Stimulated activated CD4-positive, alpha-beta T cell treated with anti-CD3 and anti-CD28 coated beads, Interleukin-12 subunit alpha, Interleukin-12 subunit beta, amount 100 ng/mL, for 4 hours (primary cell): ENCODE data around the gene SPAG9.
"Not testable (repeated sequence)": the region's sequence is repeated elsewhere in the genome, so short reads cannot be mapped to it uniquely, and the experiment has no call there.

Source experiments
- DNase-seq: peaks from one replicate; pipeline ENCODE4 v3.0.0-alpha.2; 2020

The SPAG9 gene

DNA sequence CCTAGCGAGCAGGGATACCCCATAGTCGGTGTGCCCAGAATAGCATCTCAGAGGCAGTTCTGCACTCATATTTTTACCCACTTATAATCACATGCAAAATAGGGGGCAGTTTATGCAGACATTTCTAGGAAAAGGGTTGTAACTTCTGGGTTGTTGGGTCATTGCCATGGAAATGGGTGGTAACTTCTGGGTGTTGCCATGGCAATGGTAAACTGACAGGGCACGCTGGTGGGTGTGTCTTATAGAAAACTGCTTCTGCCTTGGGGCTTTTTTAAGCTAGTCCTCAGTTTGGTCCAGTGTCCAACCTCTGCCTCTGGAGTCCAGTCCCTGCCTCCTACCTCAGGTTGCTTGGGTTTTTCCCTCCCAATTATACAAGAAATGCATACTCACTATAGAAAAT is 7.4 kb upstream of the SPAG9 start:
- no peak for DNase-seq

DNA sequence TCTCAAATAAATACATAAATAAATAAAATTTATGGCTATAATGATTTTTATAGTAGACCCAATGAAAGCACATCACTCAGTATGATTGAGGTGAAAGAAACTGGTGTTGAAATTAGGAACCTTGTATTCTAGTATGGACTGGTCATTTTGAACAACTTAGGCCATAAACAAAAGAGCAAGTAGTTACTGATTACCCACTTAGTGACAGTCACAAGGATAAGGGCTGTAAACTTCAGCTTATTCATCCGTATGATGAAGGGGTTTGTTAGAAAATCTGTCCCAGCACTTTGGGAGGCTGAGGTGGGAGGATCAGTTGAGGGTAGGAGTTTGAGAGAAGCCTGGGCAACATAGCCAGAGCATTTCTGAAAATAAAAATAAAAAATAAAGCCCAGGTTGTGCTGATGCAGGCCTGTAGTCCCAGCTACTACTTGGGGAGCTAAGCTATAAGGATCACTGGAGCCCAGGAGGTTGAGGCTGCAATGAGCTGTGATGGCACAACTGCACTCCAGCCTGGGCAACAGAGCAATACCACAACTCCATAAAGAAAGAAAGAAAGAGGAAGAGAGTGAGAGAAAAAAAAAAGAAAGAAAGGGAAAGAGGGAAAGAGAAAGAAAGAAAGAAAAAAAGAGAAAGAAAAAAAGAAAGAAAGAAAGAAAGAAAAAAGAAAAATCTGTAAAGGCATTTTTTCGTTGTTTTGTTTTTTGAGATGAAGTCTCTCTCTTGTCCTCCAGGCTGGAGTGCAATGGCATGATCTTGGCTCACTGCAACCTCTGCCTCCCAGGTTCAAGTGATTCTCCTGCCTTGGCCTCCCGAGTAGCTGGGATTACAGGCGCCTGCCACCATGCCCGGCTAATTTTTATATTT is 4.2 kb upstream of the SPAG9 start:
- no peak for DNase-seq

- not testable (repeated sequence) for DNase-seq
Measured at GRCh38 chr17:51122473-51123115, 1.9 kb upstream of the SPAG9 start.

- peak; percentile 84 for DNase-seq
Measured at GRCh38 chr17:51121620-51122472, 1.2 kb upstream of the SPAG9 start.

DNA sequence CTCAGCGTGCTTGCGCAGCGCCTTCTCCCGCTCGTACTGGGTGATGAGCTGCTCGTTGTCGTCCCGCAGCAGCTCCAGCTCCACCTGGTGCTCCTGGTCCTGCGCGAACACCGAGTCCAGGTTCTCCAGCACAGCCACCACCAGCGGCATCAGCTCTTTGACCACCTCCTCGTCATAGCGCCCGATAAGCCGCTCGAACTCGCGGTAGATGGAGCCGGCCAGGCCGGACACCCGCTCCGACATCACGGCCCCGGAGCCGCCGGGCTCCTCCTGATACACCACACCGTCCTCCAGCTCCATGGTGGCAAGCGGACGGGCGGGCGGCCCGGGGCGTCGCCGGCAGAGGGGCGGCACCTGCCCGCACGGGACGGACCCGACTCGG is 320 bp downstream of the SPAG9 start:
- peak; percentile 41 for DNase-seq

DNA sequence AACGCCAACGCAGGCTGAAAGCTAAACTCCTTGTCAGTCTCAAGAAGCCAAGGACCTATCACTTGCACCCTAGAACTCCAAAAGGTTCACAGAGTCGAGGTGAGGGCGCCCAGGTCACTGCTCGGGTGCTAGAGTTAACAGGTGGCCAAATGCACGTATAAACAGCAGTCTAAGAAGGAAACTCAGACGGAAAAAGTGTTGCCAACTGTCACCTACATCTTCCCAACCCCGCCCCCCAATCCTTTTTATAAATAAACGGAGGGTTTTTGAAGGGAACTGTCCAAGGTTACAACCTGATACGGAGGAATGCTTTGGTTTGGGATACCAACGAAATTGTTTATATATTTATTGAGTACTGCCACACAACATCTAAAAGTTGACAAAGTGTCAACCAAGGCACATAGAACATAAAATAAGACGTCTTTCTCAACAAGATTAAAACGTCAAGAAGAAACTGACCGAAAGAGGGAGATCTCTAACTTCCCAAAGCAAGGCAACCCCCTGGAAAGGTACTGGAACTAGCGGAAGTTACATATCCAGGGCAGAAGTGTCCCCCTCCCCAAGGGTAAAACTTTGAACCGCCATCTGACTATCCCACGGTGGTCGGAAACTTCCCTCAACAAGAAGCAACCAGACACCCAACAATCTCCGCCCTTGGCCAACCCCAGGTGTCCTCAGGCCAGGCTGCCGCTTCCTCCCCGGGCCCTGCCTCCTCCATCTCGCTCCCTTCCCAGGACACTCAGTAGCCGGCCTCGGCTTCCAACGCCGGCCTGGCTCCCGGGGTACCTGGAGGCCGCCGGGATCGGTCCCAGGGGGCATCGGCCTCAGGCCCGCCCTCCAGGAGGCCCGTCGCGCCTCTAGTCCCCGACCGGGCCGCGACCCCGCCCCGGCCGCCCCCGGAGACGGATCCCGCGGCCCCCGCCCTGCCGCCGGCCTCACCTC is 982 bp downstream of the SPAG9 start:
- peak; percentile 34 for DNase-seq

DNA sequence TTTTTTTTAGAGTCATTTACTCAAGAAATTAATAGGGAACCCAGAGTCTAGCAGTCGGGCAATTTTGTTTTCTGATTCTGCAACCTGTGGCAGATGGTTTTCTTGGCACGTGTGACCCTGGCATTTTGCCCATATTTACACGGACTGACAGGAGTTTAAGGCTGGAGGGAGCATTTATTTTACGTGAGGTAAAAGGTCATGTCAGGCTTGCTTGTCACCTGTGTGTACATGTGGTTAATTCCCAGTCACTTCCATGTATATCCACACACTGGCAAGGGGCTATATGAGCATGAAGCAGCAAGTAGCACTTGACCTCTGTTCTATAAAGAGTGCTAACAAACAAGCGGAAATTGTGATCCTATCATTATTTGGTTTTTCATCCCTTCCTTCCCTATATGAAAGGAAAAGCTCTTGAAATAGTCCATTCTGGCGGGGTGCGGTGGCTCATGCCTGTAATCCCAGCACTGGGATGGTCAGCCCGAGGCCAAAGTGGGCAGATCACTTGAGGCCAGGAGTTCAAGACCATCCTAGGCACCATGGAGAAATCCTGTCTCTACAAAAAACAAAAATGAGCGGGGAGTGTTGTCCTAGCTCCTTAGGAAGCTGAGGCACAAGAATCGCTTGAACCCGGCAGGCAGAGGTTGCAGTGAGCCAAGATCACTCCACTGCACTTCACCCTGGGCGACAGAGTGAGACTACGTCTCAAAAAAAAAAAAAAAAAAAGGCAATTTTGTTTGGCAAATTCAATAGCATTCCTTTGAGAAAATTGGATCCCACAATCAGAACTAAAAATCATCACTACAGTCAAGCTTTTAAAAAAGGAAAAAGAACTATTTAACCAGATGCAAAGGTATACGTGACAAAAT is 2.1 kb downstream of the SPAG9 start:
- DNase-seq: no peak

GRCh38 chr17:51115179-51115578 is 5.5 kb downstream of the SPAG9 start:
- no peak for DNase-seq

DNA sequence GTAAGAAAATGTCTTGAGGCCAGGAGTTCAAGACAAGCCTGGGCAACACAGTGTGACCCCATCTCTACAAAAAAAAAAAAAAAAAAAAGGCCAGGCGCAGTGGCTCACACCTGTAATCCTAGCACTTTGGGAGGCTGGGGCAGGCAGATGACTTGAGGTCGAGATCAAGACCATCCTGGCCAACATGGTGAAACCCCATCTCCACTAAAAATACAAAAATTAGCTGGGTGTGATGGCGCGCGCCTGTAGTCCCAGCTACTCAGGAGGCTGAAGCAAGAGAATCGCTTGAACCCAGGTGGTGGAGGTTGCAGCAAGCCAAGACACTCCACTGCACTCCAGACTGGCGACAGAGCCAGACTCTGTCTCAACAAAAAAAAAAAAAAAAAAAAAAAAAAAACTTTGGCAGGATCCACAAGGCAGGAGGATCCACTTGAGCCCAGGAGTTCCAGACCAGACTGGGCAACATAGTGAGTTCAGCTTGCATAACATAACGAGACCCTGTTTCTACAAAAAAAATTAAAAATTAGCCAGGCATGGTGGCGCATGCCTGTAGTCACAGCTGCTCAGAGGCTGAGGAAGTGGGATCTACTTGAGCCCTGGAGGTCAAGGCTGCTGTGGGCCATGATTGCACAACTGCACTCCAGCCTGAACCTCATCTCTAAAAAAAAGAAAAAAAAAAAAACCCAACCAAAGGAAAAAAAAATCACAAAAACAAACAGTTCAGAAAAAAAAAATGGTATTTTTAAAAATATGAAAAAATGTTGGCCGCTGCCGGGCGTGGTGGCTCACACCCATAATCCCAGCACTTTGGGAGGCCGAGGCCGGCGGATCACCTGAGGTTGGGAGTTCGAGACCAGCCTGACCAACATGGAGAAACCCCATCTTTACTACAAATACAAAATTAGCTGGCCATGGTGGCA is 8.1 kb downstream of the SPAG9 start:
- not testable (repeated sequence) for DNase-seq

DNA sequence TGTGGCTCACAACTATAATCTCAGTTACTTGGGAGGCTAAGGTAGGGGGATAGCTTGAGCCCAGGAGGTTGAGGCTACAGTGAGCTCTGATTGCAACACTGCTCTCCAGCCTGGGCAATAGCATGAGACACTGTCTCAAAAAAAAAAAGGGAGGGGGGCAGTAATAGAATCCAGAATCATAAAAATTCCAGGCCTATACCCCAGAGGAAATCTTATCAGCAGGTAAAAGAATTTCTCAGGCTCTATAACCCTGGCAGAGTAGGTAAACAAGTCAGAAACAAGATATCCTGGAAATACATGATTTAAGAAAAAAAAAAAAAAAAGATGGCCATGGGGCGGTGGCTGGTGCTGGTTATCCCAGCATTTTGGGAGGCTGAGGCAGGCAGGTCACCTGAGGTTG is 12.9 kb downstream of the SPAG9 start:
- no peak for DNase-seq

DNA sequence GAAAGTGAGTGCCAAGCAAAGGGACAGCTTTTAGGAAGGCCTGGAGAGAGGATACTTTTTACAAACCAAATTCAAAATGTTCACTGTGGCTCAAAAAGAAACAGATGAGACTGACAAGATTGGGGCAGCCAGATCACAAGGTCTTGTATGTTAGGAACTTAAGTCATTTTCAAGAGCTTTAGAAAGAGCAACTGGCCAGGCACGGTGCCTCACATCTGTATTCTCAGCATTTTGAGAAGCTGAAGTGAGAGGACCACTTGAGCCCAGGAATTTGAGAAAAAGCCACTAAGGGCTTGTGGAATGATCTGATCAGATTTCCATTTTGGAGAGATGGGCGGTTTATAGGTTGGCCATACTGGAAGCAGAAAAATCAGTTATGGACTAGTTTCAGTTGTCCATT is 17.2 kb downstream of the SPAG9 start:
- DNase-seq: no peak

DNA sequence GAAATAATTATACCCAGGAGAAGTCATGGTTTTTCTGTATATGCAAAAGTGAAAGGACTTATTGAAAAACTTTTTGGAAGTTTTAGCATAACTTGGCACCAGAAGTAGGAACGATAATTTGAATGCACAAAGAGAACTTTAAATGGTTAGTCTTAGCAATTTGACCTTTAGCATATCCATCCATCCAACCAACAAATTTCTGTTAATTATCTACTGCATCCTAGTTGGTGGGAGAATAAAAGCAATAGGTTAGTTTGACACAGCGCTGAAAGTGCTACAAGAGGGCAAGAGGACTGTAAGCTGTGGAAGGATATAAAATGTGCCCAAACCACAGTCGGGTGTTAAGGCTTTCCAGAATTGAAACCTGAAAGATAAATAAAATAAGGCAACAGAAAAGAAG is 17.6 kb downstream of the SPAG9 start:
- DNase-seq: no peak

- no peak for DNase-seq
Measured at GRCh38 chr17:51097708-51098446, 22.8 kb downstream of the SPAG9 start.

DNA sequence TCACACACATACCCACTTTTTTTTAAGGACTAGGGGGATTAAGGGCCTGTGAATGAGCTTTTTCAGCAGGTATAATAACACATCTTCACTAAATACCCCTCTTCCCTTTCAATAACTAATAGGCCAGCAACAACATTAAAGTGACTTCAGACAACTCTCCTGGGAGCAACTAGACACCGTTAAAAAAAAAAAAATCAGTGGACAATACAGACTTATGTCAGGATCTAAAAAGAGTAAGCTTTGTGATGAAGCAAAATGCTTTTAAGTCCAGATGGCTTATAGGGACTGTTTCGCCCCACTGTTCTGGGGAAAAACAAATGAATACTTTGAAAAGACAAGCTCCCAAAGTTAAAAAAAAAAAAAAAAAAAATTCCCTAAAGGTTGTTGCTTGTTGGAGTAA is 29.0 kb downstream of the SPAG9 start:
- no peak for DNase-seq

GRCh38 chr17:51088868-51089267 is 31.8 kb downstream of the SPAG9 start:
- not testable (repeated sequence) for DNase-seq

DNA sequence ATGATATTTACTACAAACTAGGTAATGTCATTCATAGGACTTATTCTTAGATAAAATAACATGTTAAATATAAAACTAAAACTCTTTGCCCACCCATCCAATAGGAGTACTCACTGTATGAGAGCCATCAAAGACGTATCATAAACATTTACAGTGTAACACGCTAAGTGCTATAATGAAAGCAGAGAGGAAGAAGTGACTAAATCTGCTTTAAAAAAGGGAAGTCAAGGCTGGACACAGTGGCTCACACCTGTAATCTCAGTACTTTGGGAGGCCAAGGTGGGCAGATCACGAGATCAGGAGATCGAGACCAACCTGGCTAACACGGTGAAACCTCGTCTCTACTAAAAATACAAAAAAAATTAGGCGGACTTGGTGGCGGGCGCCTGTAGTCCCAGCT is 32.4 kb downstream of the SPAG9 start:
- no peak for DNase-seq

DNA sequence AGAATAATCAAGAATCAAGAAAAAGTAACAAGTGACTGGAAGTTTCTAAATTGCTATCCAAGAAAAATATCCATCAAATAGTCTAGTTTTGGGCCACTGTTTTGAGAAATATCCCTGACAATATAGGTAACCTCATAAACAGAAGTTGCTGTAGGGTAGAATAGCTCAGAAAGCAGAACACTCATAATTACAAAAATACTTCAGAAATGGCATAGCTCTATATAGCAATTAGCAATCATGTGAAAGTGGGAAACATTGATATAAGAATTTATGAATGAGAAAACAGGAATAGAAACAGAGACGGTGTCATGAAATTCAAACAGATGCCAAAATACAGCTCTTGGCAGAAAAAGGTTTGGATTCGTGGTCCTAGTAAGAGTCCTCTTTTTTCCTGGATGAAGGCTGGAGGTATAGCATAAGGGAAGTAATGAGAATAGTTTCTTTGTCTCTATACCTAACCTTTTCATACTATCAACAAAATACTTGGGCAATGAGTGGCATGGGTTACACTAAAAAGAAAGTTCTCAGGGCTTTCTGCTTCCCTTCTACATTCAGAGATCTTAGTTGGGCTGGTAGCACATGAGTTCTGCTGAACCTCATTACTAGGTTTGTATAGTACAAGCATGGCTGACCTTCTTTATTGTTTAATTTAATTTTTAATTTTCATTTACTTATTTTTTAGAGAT is 33.5 kb downstream of the SPAG9 start:
- no peak for DNase-seq

GRCh38 chr17:51085150-51085805 is 35.4 kb downstream of the SPAG9 start:
- DNase-seq: no peak
